DND-41 (cell line): ENCODE measurements around the gene ARRDC1.
A peak's percentile ranks its signal among the peaks of the same experiment; 100 is the strongest.

Experiments
- ATAC-seq: fragments of 200-7000 bp; cut with Tn5 transposase; 3 replicates; pipeline ENCODE4 v1.9.1; 2021; ENCODE audit warnings: low read depth; ENCODE audit not compliant: insufficient read depth
- DNase-seq: peaks from one replicate; pipeline ENCODE4 v3.0.0-alpha.2; 2020
- H2AFZ ChIP-seq: 2 replicates; pipeline ENCODE4 v1.6.0; 2012; ENCODE audit warnings: low read depth, low read length
- H3K27ac ChIP-seq: 2 replicates; pipeline ENCODE4 v1.5.1; 2012; ENCODE audit warnings: low read length, inconsistent platforms
- H3K27me3 ChIP-seq: fragments of 200-600 bp; sonication (generic); 2 replicates; pipeline ENCODE4 v1.6.0; 2012; ENCODE audit warnings: low read length, mild to moderate bottlenecking, inconsistent platforms; ENCODE audit not compliant: insufficient read depth, poor library complexity
- H3K36me3 ChIP-seq: 2 replicates; pipeline ENCODE4 v1.5.1; 2012; ENCODE audit warnings: low read length, inconsistent platforms; ENCODE audit not compliant: insufficient read depth
- H3K4me1 ChIP-seq: 2 replicates; pipeline ENCODE4 v1.5.1; 2012; ENCODE audit warnings: mild to moderate bottlenecking, low read length; ENCODE audit not compliant: insufficient read depth
- H3K4me2 ChIP-seq: 2 replicates; pipeline ENCODE4 v1.6.0; 2012; ENCODE audit warnings: mild to moderate bottlenecking, moderate library complexity, low read length, inconsistent platforms; ENCODE audit not compliant: insufficient read depth
- H3K4me3 ChIP-seq, 2 experiments: fragments of 200-600 bp in 1 of 2; shearing (Covaris generic) in 1 of 2; 2 replicates each; pipeline ENCODE4 v1.5.1; 2012 to 2016; ENCODE audit warnings: inconsistent platforms in 2 of 2, low read length in 2 of 2, mild to moderate bottlenecking in 2 of 2, low read depth in 1 of 2, moderate library complexity in 1 of 2
- H3K79me2 ChIP-seq: 2 replicates; pipeline ENCODE4 v1.6.0; 2012; ENCODE audit warnings: low read length, inconsistent platforms; ENCODE audit not compliant: insufficient read depth
- H3K9ac ChIP-seq: 2 replicates; pipeline ENCODE4 v1.6.0; 2012; ENCODE audit warnings: low read depth, mild to moderate bottlenecking, inconsistent platforms, low read length, moderate library complexity
- H3K9me3 ChIP-seq: 2 replicates; pipeline ENCODE4 v1.5.1; 2012; ENCODE audit warnings: low read length, moderate library complexity, mild to moderate bottlenecking, inconsistent platforms; ENCODE audit not compliant: insufficient read depth, severe bottlenecking
- H4K20me1 ChIP-seq: 2 replicates; pipeline ENCODE4 v1.6.0; 2012; ENCODE audit warnings: low read length; ENCODE audit not compliant: insufficient read depth
- CTCF ChIP-seq: IDR thresholded peaks from 2 replicates; pipeline ENCODE4 v1.5.1; 2012; ENCODE audit warnings: borderline replicate concordance, low read length, moderate library complexity, mild to moderate bottlenecking; ENCODE audit not compliant: poor library complexity, severe bottlenecking; ENCODE audit errors: extremely low read depth
- EZH2 ChIP-seq: IDR thresholded peaks from 3 replicates; pipeline ENCODE4 v1.6.1; 2012; ENCODE audit warnings: borderline replicate concordance, low read depth, mild to moderate bottlenecking, moderate library complexity, low read length, inconsistent platforms; ENCODE audit not compliant: severe bottlenecking

ARRDC1 gene

GRCh38 chr9:137589441-137590122 lies 15.9 kb upstream of the ARRDC1 start:
- Histone ChIP-seq H2AFZ (no peak overlapping the region), H3K36me3 (peaks cover 43% of the 10 kb centered on the region), H3K79me2 (peaks cover 24% of the 10 kb centered on the region), H3K27me3 (no peaks in the 10 kb centered on the region), H4K20me1 (peaks cover 47% of the 10 kb centered on the region), H3K4me3 (peak overlapping the region; percentile 68 to 83), H3K9me3 (no peaks in the 10 kb centered on the region), H3K27ac (peak overlapping the region; percentile 50), H3K4me1 (peaks cover 29% of the 10 kb centered on the region), H3K9ac (peak overlapping the region; percentile 86), H3K4me2 (peak overlapping the region; percentile 86)
- TF ChIP-seq EZH2 (no peak), CTCF (no peak)
- DNase-seq, result peak; percentile 38
- ATAC-seq, result peak; percentile 25

- Histone ChIP-seq H3K9me3 (no peaks in the 10 kb centered on the region), H3K9ac (peak overlapping the region; percentile 86), H4K20me1 (peaks cover 46% of the 10 kb centered on the region), H3K27me3 (no peaks in the 10 kb centered on the region), H3K4me2 (peak overlapping the region; percentile 86), H3K27ac (no peak overlapping the region), H2AFZ (peak overlapping the region; percentile 58; the same call in 1 of the 2 replicates), H3K4me1 (peaks cover 29% of the 10 kb centered on the region), H3K4me3 (peak overlapping the region in 1 of 2 experiments; percentile 83; a peak in 3 of 4 replicates), H3K36me3 (peaks cover 41% of the 10 kb centered on the region), H3K79me2 (peaks cover 24% of the 10 kb centered on the region)
- no peak; the same call in 2 of the 3 replicates for ATAC-seq
- TF ChIP-seq CTCF (no peak), EZH2 (no peak)
- DNase-seq, result no peak
These were observed 15.4 kb upstream of the ARRDC1 start for GRCh38 chr9:137590123-137590468.

GRCh38 chr9:137590469-137591383 lies 14.8 kb upstream of the ARRDC1 start, which contains the start of gene ZMYND19:
ZMYND19 (minus strand) TSS chr9:137590512; CDS start chr9:137590263, 249 bp downstream.
- H3K4me2 ChIP-seq, result peak within 1 kb of the TSS; percentile 97
- peak within 1 kb of the TSS; percentile 86 for H2AFZ ChIP-seq
- H4K20me1 ChIP-seq, result peaks cover 43% of the 10 kb centered on the region
- H3K27ac ChIP-seq, result peak within 1 kb of the TSS; percentile 50
- H3K4me1 ChIP-seq, result peaks cover 29% of the 10 kb centered on the region
- no peaks in the 10 kb centered on the region for H3K27me3 ChIP-seq
- TF ChIP-seq CTCF (no peak), EZH2 (no peak)
- H3K36me3 ChIP-seq, result peaks cover 36% of the 10 kb centered on the region
- peak within 1 kb of the TSS; percentile 68 to 90 for H3K4me3 ChIP-seq
- ATAC-seq (peak; percentile 94), DNase-seq (peak; percentile 85)
- H3K79me2 ChIP-seq, result peaks cover 24% of the 10 kb centered on the region
- peak within 1 kb of the TSS; percentile 86 for H3K9ac ChIP-seq
- H3K9me3 ChIP-seq, result no peaks in the 10 kb centered on the region
